Cortex of kidney (tissue), 1 donor: ENCODE data around the gene MOV10.

Source experiments
- DNase-seq: peaks from one replicate; lab custom pipeline; 2025; lab: John Stamatoyannopoulos, UW

MOV10 gene

GRCh38 chr1:112743174-112744008, 68.9 kb downstream of the MOV10 start:
- no peak for DNase-seq

GRCh38 chr1:112744009-112744578, 69.6 kb downstream of the MOV10 start:
- no peak for DNase-seq

- no peak for DNase-seq
Observed at GRCh38 chr1:112748396-112748795, 73.9 kb downstream of the MOV10 start.
